Measurements from ENCODE around the gene TM4SF5. TPM values are rescaled to one million over a fixed set of nuclear protein-coding genes. Genes with fewer than 3 reads are reported as not detected.
A peak's percentile ranks its signal among the peaks of the same experiment; 100 is the strongest.

Gene TM4SF5
- total RNA-seq, 1 donor from 2014 or later: not detected

DNA sequence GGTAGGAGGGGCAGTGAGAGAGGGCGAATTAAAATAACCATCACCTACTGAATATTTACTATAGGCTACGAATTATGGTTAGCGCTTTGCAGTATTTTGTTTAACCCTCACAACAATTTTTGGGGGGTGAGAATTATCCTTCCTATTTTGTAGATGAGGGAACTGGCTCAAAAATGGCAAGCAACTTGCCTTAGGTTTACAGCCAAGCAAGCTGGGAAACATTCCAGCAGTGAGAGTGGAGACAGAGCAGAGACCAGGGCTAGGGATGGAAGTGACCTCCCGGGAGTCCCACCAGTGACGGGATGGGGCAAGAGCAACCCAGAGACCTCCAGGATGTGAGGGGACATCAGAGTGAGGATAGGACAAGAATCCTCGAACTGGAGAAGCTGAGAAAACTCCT lies 14.8 kb downstream of the TM4SF5 start:
- H3K4me3 Mint-ChIP-seq (ENCODE audit: low read depth): no peak overlapping the region
- DNase-seq (ENCODE audit: low spot score): no peak
- intact Hi-C loops (cut with micrococcal nuclease): loop anchor here (2.0 kb wide), 1 partner anchor 102 kb away; no protein-coding TSS in a partner anchor
- H3K27ac Mint-ChIP-seq: no peak overlapping the region
- no peaks in the 10 kb centered on the region for H3K36me3 Mint-ChIP-seq (ENCODE audit: low read depth)
- no peaks in the 10 kb centered on the region for H3K9me3 Mint-ChIP-seq
- peaks cover 21% of the 10 kb centered on the region for H3K4me1 Mint-ChIP-seq (ENCODE audit: low read depth)
- H3K27me3 Mint-ChIP-seq (ENCODE audit: low read depth): peaks cover 58% of the 10 kb centered on the region

DNA sequence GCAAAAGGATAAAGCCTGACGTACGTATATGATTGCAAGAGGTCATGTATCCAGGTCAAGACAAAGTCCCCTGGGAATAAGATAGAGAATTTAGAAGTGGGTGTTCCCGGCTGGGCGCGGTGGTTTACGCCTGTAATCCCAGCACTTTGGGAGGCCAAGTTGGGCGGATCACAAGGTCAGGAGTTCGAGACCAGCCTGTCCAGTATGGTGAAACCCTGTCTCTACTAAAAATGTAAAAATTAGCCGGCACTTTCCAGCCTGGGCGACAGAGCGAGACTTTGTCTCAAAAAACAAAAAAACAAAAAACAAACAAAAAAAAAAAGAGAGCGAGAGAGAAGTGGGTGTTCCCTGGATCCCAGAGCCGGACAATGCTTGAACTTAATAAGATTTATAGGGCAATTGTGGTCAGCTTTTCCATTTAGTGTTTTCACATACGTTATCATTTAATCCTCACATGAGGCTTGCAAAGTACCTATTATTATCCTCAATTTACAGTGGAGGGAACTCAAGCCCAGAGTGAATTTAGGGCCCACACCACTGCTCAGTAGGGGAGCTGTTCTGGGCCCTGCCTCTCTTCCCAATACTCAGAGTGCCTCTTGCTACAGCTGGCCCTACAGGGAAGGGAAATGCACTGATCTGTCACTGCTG lies 16.6 kb downstream of the TM4SF5 start:
- no peaks in the 10 kb centered on the region for H3K36me3 Mint-ChIP-seq (ENCODE audit: low read depth)
- intact Hi-C loops (cut with micrococcal nuclease): no loop called here
- no peak overlapping the region for H3K27ac Mint-ChIP-seq
- H3K9me3 Mint-ChIP-seq: no peaks in the 10 kb centered on the region
- H3K27me3 Mint-ChIP-seq (ENCODE audit: low read depth): peaks cover 51% of the 10 kb centered on the region
- peak overlapping the region; percentile 51 for H3K4me3 Mint-ChIP-seq (ENCODE audit: low read depth)
- no peak for DNase-seq (ENCODE audit: low spot score)
- H3K4me1 Mint-ChIP-seq (ENCODE audit: low read depth): peaks cover 21% of the 10 kb centered on the region

DNA sequence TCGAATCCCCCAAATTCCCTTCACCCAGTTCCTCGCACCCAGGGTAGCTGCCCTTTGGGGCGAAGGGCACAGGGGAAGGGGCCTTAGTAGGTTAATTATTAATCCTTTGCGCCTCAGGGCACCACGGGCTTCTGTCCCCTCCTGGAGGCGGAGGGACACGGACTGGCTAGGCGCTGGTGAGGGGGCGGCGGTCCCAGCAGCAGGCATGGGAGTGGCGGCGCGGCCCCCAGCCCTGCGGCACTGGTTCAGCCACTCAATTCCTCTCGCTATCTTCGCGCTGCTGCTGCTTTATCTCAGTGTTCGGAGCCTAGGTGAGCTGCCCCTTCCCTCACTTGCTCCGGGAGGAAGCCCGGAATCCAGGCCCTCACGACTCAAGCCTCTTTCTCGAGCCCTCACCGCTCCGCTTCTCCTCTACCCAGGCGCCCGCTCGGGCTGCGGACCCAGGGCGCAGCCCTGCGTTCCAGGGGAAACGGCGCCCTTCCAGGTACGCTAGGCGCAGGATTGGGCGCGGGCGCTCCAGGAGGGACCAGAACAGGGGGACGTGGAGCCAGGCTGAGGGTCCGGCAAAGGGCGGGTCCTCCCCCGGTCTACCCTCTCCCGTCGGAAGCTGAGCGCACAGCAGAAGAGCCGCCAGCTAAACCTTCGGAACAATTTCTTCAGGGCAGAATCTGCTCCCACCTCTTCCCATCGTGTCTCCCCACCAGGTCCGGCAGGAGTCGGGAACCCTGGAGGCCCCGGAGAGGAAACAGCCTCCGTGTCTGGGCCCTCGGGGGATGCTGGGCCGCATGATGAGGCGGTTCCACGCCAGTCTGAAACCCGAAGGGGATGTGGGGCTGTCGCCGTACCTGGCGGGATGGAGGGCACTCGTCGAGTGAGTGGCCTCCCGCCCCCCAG lies 17.4 kb downstream of the TM4SF5 start, which contains the start of gene GLTPD2:
Gene GLTPD2, plus strand, starts transcription at position 158 of the 894 bp plus-strand sequence. Its CDS starts 48 bp downstream, at position 206.
- no peaks in the 10 kb centered on the region for H3K36me3 Mint-ChIP-seq (ENCODE audit: low read depth)

DNA sequence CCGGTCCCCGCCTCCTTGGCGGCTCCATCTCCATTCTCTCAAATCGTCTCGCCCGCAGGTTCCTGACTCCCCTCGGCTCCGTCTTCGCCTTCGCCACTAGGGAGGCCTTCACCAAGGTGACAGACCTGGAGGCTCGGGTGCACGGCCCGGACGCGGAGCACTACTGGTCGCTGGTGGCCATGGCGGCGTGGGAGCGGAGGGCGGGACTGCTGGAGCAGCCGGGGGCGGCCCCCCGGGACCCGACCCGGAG lies 17.9 kb downstream of the TM4SF5 start:
- Mint-ChIP-seq H3K4me3 (ENCODE audit: low read depth) (peak overlapping the region; percentile 78), H3K4me1 (ENCODE audit: low read depth) (peaks cover 21% of the 10 kb centered on the region), H3K27ac (no peak overlapping the region), H3K9me3 (no peaks in the 10 kb centered on the region), H3K27me3 (ENCODE audit: low read depth) (peaks cover 40% of the 10 kb centered on the region), H3K36me3 (ENCODE audit: low read depth) (no peaks in the 10 kb centered on the region)
- intact Hi-C loops (cut with micrococcal nuclease): no loop called here
- DNase-seq (ENCODE audit: low spot score): no peak

More for the DNA sequence above, 17.4 kb downstream of the TM4SF5 start, which contains the start of gene GLTPD2:
- Mint-ChIP-seq H3K27me3 (ENCODE audit: low read depth) (peaks cover 46% of the 10 kb centered on the region), H3K9me3 (no peaks in the 10 kb centered on the region), H3K27ac (no peak within 1 kb of the TSS), H3K4me3 (ENCODE audit: low read depth) (peak within 1 kb of the TSS; percentile 78), H3K4me1 (ENCODE audit: low read depth) (peaks cover 21% of the 10 kb centered on the region)
- intact Hi-C loops (cut with micrococcal nuclease): no loop called here
- DNase-seq (ENCODE audit: low spot score): no peak

DNA sequence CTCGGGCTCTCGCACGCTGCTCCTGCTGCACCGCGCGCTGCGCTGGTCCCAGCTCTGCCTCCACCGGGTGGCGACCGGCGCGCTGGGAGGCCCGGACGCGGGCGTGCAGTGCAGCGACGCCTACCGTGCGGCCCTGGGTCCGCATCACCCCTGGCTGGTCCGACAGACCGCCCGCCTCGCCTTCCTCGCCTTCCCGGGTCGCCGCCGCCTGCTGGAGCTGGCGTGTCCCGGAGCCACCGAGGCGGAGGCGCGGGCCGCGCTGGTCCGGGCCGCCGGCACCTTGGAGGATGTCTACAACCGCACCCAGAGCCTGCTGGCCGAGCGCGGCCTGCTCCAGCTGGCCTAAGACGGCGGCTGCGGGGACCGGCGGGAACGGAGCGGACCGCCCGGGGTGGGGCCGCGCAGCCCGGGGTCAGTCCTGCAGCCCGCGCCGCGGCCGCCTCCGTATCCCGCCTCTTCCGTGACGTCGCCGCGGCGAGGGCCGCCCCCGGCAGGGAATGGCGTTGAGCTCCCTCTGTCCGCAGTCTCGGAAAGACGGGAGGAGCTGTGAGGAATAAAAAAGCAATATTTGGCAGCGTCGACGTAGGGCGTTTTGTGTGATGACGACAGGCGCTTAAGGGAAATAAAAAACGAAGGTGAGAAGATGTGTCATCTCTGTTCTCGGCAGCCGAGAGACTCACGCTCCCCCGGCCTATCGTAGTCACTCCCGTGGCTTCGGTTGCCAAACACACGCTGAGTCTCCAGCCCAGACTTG lies 18.4 kb downstream of the TM4SF5 start:
- Mint-ChIP-seq H3K9me3 (no peaks in the 10 kb centered on the region), H3K27ac (peak overlapping the region; percentile 94), H3K36me3 (ENCODE audit: low read depth) (no peaks in the 10 kb centered on the region), H3K27me3 (ENCODE audit: low read depth) (peaks cover 39% of the 10 kb centered on the region), H3K4me3 (ENCODE audit: low read depth) (peak overlapping the region; percentile 90), H3K4me1 (ENCODE audit: low read depth) (peaks cover 21% of the 10 kb centered on the region)
- intact Hi-C loops (cut with micrococcal nuclease): loop anchor here (1.0 to 10.0 kb wide), 4 partner anchors 59 to 225 kb away; partner anchors contain the start of genes ARRB2, GGT6 and MED11
- peak; percentile 82 for DNase-seq (ENCODE audit: low spot score)

DNA sequence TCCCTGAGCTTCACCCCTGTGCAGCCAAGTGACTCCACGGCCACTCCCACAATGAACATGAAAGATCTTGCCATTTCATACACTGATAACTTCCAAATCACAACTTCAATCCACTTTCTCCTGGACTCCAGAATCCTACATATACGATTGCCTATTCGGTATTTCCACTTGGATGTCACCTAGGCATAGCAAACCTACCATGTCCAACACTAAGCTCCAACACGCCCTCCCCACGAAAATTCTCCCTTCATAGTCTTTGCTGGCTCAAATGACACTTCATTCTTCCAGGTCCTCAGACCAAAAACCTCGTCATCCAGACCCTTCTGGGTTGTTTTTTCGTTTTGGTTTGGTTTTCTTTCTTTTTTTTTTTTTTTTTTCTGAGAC lies 19.0 kb downstream of the TM4SF5 start:
- intact Hi-C loops (cut with micrococcal nuclease): loop anchor here (1.0 to 10.0 kb wide), 4 partner anchors 60 to 226 kb away; partner anchors contain the start of genes ARRB2, GGT6 and MED11
- H3K4me3 Mint-ChIP-seq (ENCODE audit: low read depth): peak overlapping the region; percentile 90
- no peaks in the 10 kb centered on the region for H3K36me3 Mint-ChIP-seq (ENCODE audit: low read depth)
- H3K27me3 Mint-ChIP-seq (ENCODE audit: low read depth): peaks cover 33% of the 10 kb centered on the region
- H3K4me1 Mint-ChIP-seq (ENCODE audit: low read depth): peaks cover 20% of the 10 kb centered on the region
- H3K27ac Mint-ChIP-seq: peak overlapping the region; percentile 94
- no peak for DNase-seq (ENCODE audit: low spot score)
- H3K9me3 Mint-ChIP-seq: no peaks in the 10 kb centered on the region

DNA sequence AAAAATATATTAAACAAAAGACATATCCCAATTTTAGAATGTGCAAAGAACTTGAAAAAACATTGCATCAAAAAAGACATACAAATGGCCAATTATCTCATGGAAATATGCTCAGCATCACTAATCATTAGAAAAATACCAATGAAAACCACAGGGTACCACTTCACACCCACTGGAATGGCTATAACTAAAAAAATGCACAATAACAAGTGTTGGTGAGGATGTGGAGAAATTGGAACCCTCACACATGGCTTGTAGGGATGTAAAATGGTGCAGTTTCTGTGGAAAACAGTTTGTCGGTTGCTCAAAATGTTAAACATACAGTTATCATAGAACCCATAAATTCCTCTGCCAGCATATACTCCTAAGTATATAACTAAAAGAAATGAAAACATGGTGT lies 23.5 kb downstream of the TM4SF5 start:
- Mint-ChIP-seq H3K36me3 (ENCODE audit: low read depth) (peaks cover 23% of the 10 kb centered on the region), H3K4me3 (ENCODE audit: low read depth) (no peak overlapping the region), H3K9me3 (no peaks in the 10 kb centered on the region), H3K27me3 (ENCODE audit: low read depth) (peaks cover 2% of the 10 kb centered on the region), H3K27ac (no peak overlapping the region), H3K4me1 (ENCODE audit: low read depth) (peaks cover 11% of the 10 kb centered on the region)
- DNase-seq (ENCODE audit: low spot score): no peak
- intact Hi-C loops (cut with micrococcal nuclease): loop anchor here (10.0 kb wide), 1 partner anchor 230 kb away; the partner anchor contains the start of gene GGT6

DNA sequence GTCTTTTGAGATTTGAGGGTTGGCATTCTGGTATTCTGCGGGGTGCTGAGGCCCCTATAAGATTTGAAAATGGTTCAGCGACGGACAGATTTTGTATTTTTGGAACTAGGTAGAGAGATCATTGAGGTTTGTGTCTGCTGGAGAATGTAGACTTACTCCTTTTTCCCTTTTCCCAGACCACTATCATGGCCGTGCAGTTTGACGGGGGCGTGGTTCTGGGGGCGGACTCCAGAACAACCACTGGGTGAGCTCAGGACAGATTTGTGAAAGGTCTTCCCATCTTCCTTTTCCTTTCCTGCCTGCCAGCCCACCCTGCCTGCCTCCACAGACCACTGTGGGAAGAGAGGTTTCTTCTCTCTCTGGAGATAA lies 24.9 kb downstream of the TM4SF5 start:
- intact Hi-C loops (cut with micrococcal nuclease): loop anchor here (2.0 to 10.0 kb wide), 2 partner anchors 36 to 232 kb away; partner anchors contain the start of genes GGT6 and MINK1
- Mint-ChIP-seq H3K4me1 (ENCODE audit: low read depth) (peaks cover 9% of the 10 kb centered on the region), H3K27ac (peak overlapping the region; percentile 95), H3K27me3 (ENCODE audit: low read depth) (peaks cover 2% of the 10 kb centered on the region), H3K4me3 (ENCODE audit: low read depth) (peak overlapping the region; percentile 100), H3K36me3 (ENCODE audit: low read depth) (peaks cover 27% of the 10 kb centered on the region), H3K9me3 (no peaks in the 10 kb centered on the region)
- DNase-seq (ENCODE audit: low spot score): no peak

DNA sequence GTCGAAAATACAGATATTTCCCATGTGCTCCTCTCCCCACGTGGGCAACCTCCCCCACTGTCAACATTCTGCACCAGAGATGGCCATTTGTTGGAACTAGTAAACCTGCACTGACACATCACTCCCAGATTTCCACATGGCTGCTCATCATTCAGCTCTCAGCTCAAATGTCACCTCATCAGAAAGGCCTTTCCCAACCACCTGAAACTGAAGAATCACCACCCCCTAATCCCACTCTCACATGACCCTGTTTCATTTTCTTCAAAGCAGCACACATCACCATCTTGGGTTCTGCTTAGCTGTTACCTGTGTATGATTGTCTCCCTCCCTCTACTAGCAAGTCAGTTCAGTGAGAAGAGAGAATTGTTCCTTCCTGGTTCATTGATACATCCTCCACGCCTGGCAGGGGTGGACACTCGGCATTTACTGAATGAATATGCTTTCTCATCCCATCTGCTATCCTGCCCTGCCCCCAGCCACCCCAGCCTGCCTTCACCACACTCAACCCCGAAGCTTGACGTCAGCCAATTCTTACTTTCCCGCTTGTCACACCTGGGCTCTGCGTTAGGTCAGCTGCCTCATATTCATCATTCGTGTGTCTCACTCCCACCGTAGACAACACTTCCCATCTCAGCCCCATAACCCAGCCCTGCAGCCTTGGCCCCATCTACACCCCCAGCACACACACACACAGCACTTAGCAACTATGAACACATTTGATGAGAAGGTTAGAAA lies 28.9 kb downstream of the TM4SF5 start:
- Mint-ChIP-seq H3K27ac (no peak overlapping the region), H3K9me3 (no peaks in the 10 kb centered on the region), H3K27me3 (ENCODE audit: low read depth) (no peaks in the 10 kb centered on the region), H3K4me3 (ENCODE audit: low read depth) (no peak overlapping the region), H3K36me3 (ENCODE audit: low read depth) (peaks cover 27% of the 10 kb centered on the region), H3K4me1 (ENCODE audit: low read depth) (peaks cover 8% of the 10 kb centered on the region)
- DNase-seq (ENCODE audit: low spot score): no peak
- intact Hi-C loops (cut with micrococcal nuclease): no loop called here

DNA sequence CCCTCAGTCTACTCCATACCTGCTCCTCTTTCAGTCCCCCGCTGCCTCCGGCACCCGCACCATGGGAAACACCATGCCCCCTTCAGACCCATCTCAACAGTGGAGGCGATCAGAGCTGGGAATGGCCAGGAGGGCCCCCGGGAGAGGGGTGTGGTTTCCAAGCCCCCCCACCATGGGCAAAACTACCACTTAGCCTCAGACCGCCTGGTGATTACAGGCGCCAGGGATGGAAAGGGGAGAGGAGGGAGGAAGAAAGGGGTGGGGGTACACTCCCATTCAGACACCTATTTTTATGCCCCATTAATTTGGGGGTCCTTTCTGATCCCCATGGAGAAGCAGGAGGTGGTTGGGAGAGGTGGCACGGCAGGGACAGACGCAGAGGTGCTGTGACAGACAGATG lies 30.5 kb downstream of the TM4SF5 start, which contains the start of gene C17orf114:
Gene C17orf114, minus strand, starts transcription at position 101 of the 400 bp plus-strand sequence.
- Mint-ChIP-seq H3K4me1 (ENCODE audit: low read depth) (peaks cover 10% of the 10 kb centered on the region), H3K27ac (no peak within 1 kb of the TSS), H3K27me3 (ENCODE audit: low read depth) (no peaks in the 10 kb centered on the region), H3K4me3 (ENCODE audit: low read depth) (no peak within 1 kb of the TSS), H3K9me3 (no peaks in the 10 kb centered on the region), H3K36me3 (ENCODE audit: low read depth) (peaks cover 21% of the 10 kb centered on the region)
- DNase-seq (ENCODE audit: low spot score): no peak
- intact Hi-C loops (cut with micrococcal nuclease): no loop called here

GRCh38 chr17:4806456-4806776 lies 34.7 kb downstream of the TM4SF5 start:
- Mint-ChIP-seq H3K9me3 (no peaks in the 10 kb centered on the region), H3K4me3 (ENCODE audit: low read depth) (peak overlapping the region; percentile 68), H3K36me3 (ENCODE audit: low read depth) (peaks cover 10% of the 10 kb centered on the region), H3K27me3 (ENCODE audit: low read depth) (no peaks in the 10 kb centered on the region), H3K4me1 (ENCODE audit: low read depth) (peaks cover 11% of the 10 kb centered on the region), H3K27ac (no peak overlapping the region)
- no peak for DNase-seq (ENCODE audit: low spot score)
- intact Hi-C loops (cut with micrococcal nuclease): no loop called here

Measured in activated T-helper 2 cell treated with anti-CD3 and anti-CD28 coated beads, Interferon-gamma antibody, Interleukin-2, Interleukin-4, amounts not matched to agents 10 μg/mL and 5 μg/mL and 100 μg/mL, durations not matched to agents 14 hours and 24 hours and 36 hours (primary cell).